Measurements from ENCODE around the gene PPP2R5A. TPM values are rescaled to one million over a fixed set of nuclear protein-coding genes. Genes with fewer than 3 reads are reported as not detected.

The PPP2R5A gene
- total and polyA plus RNA-seq, 3 donors from 2014 or later: 19.9 to 37.8 (median 26.9) TPM

DNA sequence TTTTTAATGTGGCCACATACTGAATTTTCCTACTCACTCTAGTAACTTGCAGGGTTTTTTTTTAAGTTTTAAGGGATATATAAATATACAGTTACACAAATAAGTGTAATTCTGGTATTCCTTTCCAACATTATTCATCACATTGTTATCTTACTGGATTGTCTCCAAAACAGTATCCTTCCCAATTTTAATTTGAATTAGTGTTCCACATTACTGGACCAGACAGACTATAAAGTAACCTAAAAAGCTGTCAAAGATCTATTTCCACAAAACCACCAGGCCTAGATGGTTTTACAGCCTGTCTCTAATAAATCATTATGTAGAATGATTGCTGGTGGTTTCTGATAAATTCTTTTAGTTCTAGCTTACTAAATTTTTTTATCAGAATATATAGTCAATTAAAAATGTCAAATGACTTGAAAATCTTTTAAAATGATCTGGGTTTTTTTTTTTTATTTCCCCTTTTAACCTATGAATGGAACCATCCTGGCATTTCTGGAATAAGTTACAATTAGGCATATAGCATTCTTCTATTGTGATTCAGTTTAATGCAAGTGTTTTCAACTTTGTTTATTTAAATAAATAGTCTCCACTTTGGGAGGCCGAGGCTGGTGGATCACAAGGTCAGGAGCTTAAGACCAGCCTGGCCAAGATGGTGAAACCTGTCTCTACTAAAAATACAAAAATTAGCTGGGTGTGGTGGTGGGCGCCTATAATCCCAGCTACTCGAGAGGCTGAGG lies 70.2 kb downstream of the PPP2R5A start:
- Histone ChIP-seq H3K27me3 (no peaks in the 10 kb centered on the region), H3K27ac (no peak overlapping the region), H3K4me3 (no peak overlapping the region), H3K36me3 (ENCODE audit: low read depth, missing control alignments) (no peaks in the 10 kb centered on the region), H3K4me1 (no peaks in the 10 kb centered on the region), H3K9me3 (no peaks in the 10 kb centered on the region)
- 93 to 95% methylated on average over 3 of the region's 3 CpGs for WGBS, 2 donors
- TF ChIP-seq, protein P1, sequence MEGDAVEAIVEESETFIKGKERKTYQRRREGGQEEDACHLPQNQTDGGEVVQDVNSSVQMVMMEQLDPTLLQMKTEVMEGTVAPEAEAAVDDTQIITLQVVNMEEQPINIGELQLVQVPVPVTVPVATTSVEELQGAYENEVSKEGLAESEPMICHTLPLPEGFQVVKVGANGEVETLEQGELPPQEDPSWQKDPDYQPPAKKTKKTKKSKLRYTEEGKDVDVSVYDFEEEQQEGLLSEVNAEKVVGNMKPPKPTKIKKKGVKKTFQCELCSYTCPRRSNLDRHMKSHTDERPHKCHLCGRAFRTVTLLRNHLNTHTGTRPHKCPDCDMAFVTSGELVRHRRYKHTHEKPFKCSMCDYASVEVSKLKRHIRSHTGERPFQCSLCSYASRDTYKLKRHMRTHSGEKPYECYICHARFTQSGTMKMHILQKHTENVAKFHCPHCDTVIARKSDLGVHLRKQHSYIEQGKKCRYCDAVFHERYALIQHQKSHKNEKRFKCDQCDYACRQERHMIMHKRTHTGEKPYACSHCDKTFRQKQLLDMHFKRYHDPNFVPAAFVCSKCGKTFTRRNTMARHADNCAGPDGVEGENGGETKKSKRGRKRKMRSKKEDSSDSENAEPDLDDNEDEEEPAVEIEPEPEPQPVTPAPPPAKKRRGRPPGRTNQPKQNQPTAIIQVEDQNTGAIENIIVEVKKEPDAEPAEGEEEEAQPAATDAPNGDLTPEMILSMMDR (IDR thresholded peaks at IDR 0.05): no peak
- TF ChIP-seq POLR2A (IDR thresholded peaks at IDR 0.05): no peak
- intact Hi-C loops (cut with DNase I; ENCODE audit: low total_unique reads): no loop called here
- DNase-seq: no peak

DNA sequence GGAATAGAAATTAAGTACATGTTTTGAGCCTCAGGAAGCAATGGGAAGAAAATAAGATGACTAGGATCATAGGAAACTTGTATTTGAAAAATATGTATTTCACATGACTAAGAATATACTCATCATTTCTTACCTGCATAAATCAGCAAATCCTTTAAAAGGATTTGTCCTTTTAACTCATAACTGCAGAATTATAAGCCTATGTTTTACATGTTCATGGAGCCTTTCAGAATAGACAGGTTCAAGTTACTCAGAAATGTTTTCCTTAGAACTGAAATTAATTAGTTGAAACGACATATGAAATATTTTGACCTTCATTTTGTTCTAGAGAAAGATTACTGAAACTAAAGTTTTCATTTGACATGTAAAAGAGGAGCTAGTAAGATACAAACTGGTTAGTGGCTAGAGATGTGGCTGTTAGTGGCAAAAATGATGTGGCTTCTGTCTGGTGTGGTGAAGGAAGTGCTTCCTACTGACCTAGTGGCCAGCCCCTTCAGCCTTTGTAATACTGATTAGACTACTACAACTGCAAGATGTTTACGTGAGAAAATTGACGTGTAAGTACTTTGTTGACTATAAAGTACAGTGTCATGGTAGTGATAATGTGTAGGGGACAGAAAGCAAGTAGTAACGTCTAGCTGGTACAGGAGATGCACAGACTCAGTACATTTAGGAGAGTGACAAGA lies 74.7 kb downstream of the PPP2R5A start:
- Histone ChIP-seq H3K36me3 (ENCODE audit: low read depth, missing control alignments) (no peaks in the 10 kb centered on the region), H3K9me3 (no peaks in the 10 kb centered on the region), H3K27me3 (no peaks in the 10 kb centered on the region), H3K4me3 (no peak overlapping the region), H3K4me1 (no peaks in the 10 kb centered on the region), H3K27ac (no peak overlapping the region)
- intact Hi-C loops (cut with DNase I; ENCODE audit: low total_unique reads): no loop called here
- WGBS, 2 donors: 87 to 88% methylated on average over 4 of the region's 4 CpGs
- TF ChIP-seq POLR2A (IDR thresholded peaks at IDR 0.05): no peak
- DNase-seq: no peak

DNA sequence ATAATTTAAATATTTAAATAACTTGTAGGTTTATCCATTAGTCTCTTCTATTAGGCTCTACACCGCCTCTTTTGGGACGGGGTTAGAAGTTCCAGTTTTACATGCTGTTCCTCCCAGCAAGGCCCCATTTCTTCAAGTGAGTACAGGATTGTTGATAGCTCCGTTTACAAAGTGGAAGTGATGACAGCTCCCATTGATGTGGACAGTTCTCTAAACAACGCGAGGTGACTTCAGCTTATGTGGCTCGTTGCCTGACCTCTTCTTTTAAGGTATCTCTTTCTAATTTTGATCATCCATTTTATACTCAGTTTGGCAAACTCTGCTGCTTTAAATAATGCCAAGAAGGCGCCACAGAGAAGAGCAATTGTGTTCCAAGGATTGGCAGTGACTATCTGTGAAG lies 79.8 kb downstream of the PPP2R5A start:
- H3K36me3 ChIP-seq (ENCODE audit: low read depth, missing control alignments): no peaks in the 10 kb centered on the region
- no peaks in the 10 kb centered on the region for H3K27me3 ChIP-seq
- no peaks in the 10 kb centered on the region for H3K9me3 ChIP-seq
- H3K4me1 ChIP-seq: no peaks in the 10 kb centered on the region
- 82 to 91% methylated on average over 7 of the region's 7 CpGs for WGBS, 2 donors
- no peak for TF ChIP-seq POLR2A (IDR thresholded peaks at IDR 0.05)
- no peak overlapping the region for H3K27ac ChIP-seq
- no peak for DNase-seq
- no peak overlapping the region for H3K4me3 ChIP-seq
- intact Hi-C loops (cut with DNase I; ENCODE audit: low total_unique reads): no loop called here

DNA sequence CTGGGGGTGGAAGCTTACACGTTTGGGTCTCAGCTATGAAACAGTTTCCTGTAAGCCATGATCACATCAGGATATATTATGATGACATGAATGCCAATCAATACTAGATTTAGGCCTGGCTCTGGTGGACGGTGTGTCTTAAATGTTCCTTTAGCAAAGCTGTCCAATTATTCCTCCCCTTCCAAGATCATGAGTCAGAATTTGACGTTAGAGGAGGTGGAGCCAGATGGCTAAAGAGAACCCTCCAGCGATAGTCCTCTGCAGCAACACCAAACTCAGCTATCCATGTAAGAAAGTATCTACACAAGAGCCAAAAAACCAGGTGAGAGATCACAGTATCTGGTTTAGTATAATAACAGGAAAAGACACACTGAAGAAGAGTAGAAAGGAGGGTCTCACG lies 81.7 kb downstream of the PPP2R5A start:
- Histone ChIP-seq H3K4me1 (no peaks in the 10 kb centered on the region), H3K4me3 (no peak overlapping the region), H3K9me3 (no peaks in the 10 kb centered on the region), H3K27ac (no peak overlapping the region), H3K27me3 (no peaks in the 10 kb centered on the region), H3K36me3 (ENCODE audit: low read depth, missing control alignments) (no peaks in the 10 kb centered on the region)
- intact Hi-C loops (cut with DNase I; ENCODE audit: low total_unique reads): no loop called here
- no peak for DNase-seq
- TF ChIP-seq, protein P1 (IDR thresholded peaks at IDR 0.05): no peak
- no peak for TF ChIP-seq POLR2A (IDR thresholded peaks at IDR 0.05)
- WGBS, 2 donors: 77 to 92% methylated on average over 5 of the region's 5 CpGs

DNA sequence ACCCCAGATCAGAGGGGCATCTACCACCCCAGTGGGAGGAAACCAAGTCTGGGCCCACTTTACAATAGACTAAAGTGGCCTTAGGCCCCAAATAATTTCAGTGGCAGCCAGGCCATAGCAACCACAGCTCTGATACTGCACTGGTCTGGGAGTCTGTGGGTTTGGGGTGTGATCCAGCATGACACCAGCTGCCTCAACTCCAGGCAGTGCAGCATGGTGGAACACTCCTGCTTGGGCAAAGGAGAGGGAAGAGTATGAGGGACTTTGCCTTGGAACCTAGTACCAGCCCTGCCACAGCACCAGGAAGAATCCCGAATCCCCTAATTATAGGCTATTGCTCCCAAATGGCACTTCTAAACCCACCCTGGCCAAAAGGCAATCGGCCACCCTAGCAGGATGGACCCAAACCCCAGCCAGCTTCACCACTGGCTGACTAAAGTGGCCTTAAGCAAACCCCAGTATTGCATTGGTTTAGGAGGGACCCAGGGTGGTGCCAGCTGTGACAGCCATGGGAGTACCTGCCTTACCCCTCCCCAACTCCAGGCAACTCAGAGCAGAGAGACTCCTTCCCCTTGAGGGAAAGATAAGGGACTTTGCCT lies 82.4 kb downstream of the PPP2R5A start:
- TF ChIP-seq, protein P1 (IDR thresholded peaks at IDR 0.05): no peak
- no peak for TF ChIP-seq POLR2A (IDR thresholded peaks at IDR 0.05)
- no peak overlapping the region for H3K27ac ChIP-seq
- WGBS, 2 donors: 93 to 100% methylated on average over 1 to 2 of the region's 2 CpGs

More for the DNA sequence above, 82.4 kb downstream of the PPP2R5A start:
- intact Hi-C loops (cut with DNase I; ENCODE audit: low total_unique reads): no loop called here
- Histone ChIP-seq H3K36me3 (ENCODE audit: low read depth, missing control alignments) (no peaks in the 10 kb centered on the region), H3K27me3 (no peaks in the 10 kb centered on the region), H3K4me3 (no peak overlapping the region), H3K9me3 (no peaks in the 10 kb centered on the region), H3K4me1 (no peaks in the 10 kb centered on the region)
- no peak for DNase-seq
